Measurements from ENCODE around the gene MYO18B.

MYO18B gene

DNA sequence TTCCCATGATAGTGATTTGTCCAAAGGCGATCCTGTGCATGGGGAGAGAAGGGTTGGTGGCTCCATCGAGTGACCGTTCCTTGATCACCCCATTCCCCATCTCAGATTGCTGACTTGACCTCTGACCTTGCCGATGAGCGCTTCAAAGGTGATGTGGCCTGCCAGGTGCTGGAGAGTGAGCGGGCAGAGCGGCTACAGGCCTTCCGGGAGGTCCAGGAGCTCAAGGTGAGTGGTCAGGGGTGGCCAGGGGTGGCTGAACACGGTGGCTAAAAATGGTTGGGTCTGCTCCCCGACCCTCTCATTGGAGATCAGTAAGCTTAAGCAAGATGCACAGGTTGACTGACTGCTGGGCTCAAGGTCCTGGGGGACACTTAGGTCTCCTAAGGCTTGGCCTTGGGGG lies 148.7 kb downstream of the MYO18B start:
- in situ Hi-C loops (cut with HindIII; ENCODE audit: low sequenced_read_pairs), result no loop called here

GRCh38 chr22:25892678-25893077 lies 150.7 kb downstream of the MYO18B start:
- in situ Hi-C loops (cut with HindIII; ENCODE audit: low sequenced_read_pairs), result no loop called here

DNA sequence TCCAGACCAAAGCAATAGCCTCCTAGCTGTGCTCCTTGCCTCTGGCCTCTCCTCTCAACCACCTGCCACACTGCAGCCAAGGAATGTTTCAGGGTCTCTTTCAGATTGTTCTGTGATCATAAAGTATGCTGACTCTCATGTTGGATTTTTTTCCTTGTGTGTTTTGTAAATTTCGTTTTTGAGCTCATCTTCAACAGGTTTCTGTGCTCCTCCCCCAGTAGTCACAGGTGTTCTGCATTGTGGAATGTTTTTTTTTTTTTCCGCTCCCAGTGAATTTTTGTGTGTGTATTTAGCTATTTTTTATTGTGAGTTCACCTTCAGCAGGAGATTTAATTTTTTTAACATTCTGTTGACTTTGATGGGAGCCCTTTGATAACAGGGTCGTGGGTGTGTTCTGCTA lies 153.7 kb downstream of the MYO18B start:
- in situ Hi-C loops (cut with HindIII; ENCODE audit: low sequenced_read_pairs), result no loop called here

DNA sequence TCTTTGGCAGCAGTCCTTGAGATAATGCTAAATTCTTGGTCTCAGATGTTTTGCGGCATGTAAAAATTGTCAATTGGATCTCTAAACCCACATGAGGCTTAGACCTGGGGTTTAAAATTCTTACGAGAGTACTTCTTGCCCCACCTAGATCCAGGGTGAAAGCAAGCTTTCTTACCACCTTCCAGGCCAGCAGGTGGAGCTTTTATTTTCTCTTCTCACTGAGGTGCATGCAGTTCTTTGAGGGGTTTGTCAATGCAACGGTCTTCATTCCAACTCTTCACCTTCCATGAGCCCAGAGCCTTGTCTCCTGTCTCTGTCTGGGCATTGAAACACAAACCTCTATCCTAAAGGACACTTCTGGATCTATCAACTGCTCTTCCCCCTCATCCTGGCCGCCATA lies 154.1 kb downstream of the MYO18B start:
- in situ Hi-C loops (cut with HindIII; ENCODE audit: low sequenced_read_pairs), result no loop called here

- in situ Hi-C loops (cut with HindIII; ENCODE audit: low sequenced_read_pairs), result no loop called here
Observed at GRCh38 chr22:25896592-25896991, 154.6 kb downstream of the MYO18B start.

DNA sequence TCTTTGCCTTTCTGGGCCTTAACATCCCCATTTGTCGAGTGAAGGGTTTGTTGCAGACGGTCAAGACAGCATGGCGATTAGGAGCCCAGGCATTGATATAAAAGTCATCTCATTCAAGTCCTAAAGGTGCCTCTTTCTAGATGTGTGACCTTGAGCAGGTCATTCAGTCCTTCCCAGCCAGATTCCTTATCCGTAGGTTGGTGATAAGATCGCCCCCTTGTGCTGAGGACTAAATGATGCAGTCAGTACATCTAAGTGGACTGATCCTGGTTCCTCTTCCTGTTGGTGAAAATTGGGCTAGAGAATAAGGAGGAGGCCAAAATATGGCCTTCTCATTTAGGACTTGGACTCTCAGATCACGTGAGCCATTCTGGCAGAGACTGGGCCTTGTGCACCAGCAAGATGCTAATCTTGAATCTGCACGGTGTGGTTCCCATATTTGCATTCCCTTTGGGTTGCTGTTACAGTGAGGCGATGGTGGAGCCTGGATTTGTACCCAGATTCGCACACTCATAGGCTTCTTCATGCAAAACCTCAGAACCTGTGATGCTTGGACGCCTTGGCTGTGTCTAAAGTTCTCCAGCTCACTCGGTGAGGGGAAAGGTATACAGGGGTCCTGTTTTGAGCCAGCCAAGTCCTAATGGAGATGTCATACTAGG lies 156.8 kb downstream of the MYO18B start:
- in situ Hi-C loops (cut with HindIII; ENCODE audit: low sequenced_read_pairs), result no loop called here

DNA sequence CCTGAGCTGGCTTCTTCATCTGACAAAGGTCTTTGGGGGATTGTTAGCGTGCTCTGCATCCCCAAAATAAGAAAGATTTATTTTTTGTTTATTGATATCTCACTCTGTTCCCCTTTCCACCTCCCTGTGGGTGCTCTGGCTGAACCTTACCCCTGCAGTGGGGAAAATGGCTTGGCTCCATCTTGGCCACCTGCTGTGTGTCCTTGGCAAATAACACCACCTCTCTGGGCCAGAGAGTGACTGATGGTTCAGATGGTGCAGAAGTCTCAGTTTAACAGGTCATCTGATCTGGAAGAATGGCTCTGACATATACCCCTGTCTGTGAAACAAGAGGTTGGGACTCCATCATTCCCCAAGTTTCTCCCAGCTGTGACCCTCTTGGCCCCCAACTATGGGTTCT lies 157.6 kb downstream of the MYO18B start:
- in situ Hi-C loops (cut with HindIII; ENCODE audit: low sequenced_read_pairs), result no loop called here

GRCh38 chr22:25900390-25900789 lies 158.4 kb downstream of the MYO18B start:
- in situ Hi-C loops (cut with HindIII; ENCODE audit: low sequenced_read_pairs), result no loop called here

DNA sequence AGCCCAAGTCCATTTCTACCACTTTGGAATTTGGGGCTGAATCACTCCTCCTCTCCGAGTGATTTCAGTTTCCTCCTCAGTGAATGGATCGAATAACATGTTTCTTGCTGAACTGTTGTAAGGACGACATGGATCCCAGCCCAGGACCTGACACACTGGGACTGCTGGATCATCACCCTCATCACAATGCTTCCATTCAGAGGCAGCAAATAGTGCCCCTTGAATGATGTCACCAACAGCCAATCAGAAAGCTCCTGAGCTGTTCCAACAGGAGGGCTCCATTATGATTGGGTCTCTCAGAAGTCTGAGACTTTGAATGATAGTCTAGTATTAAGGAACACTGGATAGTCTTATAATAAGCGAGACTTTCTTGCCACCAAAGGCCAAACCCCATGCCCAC lies 158.9 kb downstream of the MYO18B start:
- in situ Hi-C loops (cut with HindIII; ENCODE audit: low sequenced_read_pairs), result no loop called here

GRCh38 chr22:25902402-25902801 lies 160.4 kb downstream of the MYO18B start:
- in situ Hi-C loops (cut with HindIII; ENCODE audit: low sequenced_read_pairs), result no loop called here

GRCh38 chr22:25903294-25903693 lies 161.3 kb downstream of the MYO18B start:
- in situ Hi-C loops (cut with HindIII; ENCODE audit: low sequenced_read_pairs), result no loop called here

DNA sequence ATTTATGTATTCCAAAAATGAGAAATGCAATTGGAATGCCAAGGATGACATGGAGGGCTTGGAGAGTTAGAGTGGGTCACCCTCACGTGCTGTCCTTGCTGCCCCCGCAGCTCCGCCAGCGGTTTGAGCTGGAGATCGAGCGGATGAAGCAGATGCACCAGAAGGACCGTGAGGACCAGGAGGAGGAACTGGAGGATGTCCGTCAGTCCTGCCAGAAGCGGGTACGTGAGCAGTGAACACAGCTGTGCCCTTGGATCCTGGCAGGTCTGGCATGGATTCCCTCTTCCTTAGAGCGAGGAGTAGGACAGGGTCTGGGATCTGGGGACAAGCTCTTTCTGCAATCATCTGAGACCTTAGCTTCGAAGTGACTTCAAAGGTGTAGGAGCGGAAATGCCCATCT lies 166.2 kb downstream of the MYO18B start:
- in situ Hi-C loops (cut with HindIII; ENCODE audit: low sequenced_read_pairs), result no loop called here

DNA sequence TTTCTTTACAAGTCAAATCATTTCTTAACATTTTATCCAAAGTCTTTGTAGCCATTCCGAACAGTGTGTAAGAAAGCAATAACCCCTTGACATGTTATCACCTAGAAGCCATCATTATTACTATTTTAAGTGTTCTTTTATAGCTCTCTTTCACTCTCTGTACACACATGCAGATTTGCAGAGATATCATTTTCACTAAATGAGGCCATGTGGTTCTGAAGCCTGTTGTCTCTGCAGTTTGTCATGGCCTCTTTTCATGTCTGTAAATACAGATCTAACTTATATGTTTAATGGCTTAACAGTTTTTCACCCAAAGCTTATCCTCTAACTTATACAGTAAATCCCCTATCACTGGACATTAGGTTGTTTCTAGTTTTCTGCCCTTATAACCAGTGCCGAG lies 166.8 kb downstream of the MYO18B start:
- in situ Hi-C loops (cut with HindIII; ENCODE audit: low sequenced_read_pairs), result no loop called here

- in situ Hi-C loops (cut with HindIII; ENCODE audit: low sequenced_read_pairs), result no loop called here
Observed at GRCh38 chr22:25909614-25910387, 167.8 kb downstream of the MYO18B start.

- in situ Hi-C loops (cut with HindIII; ENCODE audit: low sequenced_read_pairs), result no loop called here
Observed at GRCh38 chr22:25911243-25911972, 169.4 kb downstream of the MYO18B start.

- in situ Hi-C loops (cut with HindIII; ENCODE audit: low sequenced_read_pairs), result no loop called here
Observed at GRCh38 chr22:25919452-25919851, 177.5 kb downstream of the MYO18B start.

- in situ Hi-C loops (cut with HindIII; ENCODE audit: low sequenced_read_pairs), result no loop called here
Observed at GRCh38 chr22:25922141-25922540, 180.2 kb downstream of the MYO18B start.

- in situ Hi-C loops (cut with HindIII; ENCODE audit: low sequenced_read_pairs), result no loop called here
Observed at GRCh38 chr22:25923914-25924313, 181.9 kb downstream of the MYO18B start.

DNA sequence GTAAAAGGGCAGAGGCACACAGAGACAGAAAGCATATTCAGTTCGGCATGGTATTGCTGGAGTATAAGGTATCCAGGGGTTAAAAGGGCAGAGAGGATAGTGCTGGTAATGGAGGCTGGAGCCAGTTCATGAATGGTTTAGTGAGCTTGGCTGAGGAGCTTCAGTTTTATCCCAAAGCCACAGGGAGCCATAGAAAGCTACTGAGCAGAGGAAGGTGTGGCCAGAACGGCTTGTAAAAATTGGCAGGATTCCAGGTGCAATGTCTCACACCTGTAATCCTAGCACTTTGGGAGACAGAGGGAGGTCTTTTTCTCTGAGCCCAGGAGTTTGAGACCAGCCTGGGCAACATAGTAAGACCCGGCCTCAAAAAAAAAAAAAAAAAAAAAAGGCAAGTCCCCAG lies 186.1 kb downstream of the MYO18B start:
- in situ Hi-C loops (cut with HindIII; ENCODE audit: low sequenced_read_pairs), result no loop called here

DNA sequence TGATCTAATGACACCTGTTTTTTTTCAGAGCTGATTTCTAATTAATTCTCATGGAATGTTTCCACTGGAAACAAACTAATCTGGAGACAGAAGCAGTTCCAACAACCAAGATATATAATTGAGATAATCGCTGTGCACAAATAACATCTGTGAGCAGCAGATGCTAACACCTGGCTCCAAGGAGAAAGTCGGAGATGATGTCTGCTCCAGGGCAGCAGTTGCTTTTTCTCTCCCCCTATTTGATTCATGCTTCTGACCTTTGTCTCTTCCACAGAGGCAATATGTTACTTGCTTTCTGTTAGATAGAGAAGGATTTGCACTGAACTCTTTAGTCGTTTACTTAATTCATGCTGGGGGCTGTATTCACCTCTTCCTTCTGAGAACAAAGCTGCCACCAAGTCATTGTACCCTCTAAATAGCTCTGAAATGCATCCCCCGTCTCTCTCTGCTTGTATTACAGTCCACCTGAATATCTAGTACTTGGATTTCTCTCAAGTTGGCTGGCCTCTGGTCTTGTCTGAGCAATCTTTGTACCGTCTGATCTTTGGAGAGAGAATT lies 187.4 kb downstream of the MYO18B start:
- in situ Hi-C loops (cut with HindIII; ENCODE audit: low sequenced_read_pairs), result no loop called here

DNA sequence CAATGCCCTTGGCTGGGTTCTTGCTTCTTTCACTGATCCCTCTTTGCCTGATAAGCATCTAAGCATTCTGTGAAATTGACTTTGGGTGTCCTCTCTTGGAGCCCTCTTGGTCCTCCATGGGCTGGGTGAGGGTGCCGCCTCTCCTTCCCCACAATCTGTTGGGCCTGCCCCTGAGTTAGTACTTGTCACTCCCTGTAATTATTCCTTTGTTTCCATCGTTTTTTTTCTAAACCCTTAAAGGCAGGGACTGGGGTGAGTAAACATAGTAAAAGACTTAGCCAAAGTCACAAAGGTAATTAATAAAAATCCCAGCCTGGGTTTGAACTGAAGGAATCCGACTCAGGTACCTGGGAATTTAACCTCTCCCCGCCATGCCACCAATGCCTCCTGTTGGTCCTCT lies 188.1 kb downstream of the MYO18B start:
- in situ Hi-C loops (cut with HindIII; ENCODE audit: low sequenced_read_pairs), result no loop called here
